Stimulated activated naive CD4-positive, alpha-beta T cell treated with Interleukin-2 at 50 U/mL for 16 hours (primary cell): ENCODE data around the gene SNTB2.

Source experiments
- DNase-seq: peaks from one replicate; lab custom pipeline; 2025; lab: John Stamatoyannopoulos, UW

SNTB2 gene

GRCh38 chr16:69340095-69340644 lies 153.2 kb downstream of the SNTB2 start:
- peak; percentile 30 for DNase-seq

DNA sequence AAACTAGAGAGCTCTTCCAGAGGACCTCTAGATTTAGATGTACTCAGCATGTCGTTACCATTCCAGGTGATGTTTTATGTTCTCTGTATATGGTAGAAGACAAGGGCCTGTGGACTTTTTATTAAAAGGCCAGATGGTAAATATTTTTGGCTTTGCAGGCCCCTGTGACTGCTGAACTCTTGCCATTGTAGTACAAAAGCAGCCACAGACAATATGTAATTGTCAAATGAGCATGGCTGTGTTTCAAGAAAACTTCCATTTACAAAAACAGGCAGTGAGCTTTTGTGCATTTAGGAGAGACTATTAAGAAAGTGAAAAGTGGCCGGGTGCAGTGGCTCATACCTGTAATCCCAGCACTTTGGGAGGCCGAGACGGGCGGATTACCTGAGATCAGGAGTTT lies 157.2 kb downstream of the SNTB2 start:
- DNase-seq: no peak

DNA sequence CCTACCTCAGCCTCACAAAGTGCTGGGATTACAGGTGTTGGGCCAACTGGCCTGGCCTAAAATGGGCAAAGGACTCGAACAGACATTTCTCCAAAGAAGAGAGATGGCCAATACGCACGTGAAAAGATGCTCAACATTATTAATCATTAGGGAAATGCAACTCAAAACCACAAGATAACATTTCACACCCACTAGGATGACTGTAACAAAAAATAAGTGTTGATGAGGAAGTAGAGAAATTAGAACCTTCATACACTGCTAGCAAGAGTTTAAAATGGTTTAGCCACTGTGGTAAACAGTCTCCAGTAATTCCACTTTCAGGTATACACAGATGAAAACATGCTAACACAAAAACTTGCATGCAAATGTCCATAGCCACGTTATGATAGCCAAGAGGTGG lies 159.0 kb downstream of the SNTB2 start:
- no peak for DNase-seq

DNA sequence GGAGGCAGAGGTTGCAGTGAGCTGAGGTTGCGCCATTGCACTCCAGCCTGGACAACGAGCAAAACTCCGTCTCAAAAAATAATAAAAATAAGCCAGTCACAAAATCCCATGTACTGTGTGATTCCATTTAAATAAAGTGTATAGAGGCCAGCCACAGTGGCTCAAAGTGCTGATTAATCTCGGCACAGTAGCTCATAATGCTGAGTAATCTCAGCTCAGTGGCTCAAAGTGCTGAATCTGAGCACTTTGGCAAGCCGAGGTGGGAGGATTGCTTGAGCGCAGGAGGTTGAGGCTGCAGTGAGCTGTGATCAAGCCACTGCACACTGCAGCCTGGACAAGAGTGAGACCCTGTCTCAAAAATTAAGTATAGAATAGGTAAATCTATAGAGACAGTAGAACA lies 159.7 kb downstream of the SNTB2 start:
- no peak for DNase-seq

DNA sequence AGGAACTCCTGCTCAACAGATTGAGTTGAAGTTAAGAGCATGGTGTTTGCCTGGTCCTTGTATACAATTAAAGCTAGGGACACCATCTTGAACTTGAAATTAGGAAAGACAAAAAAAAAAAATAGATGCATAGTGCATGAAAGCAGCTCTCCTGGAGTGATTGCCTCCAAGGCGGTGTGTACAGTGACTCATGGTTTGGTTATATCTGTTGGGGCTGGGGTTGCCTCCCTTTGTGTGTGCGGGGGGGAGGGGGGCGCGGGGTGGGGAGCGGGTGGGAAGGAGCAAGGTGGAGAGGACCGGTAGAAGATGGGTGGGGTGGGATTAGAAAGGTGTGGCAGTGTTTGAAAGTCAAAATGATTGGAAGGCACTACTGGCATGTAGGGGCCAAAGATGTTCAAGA lies 161.3 kb downstream of the SNTB2 start:
- no peak for DNase-seq

DNA sequence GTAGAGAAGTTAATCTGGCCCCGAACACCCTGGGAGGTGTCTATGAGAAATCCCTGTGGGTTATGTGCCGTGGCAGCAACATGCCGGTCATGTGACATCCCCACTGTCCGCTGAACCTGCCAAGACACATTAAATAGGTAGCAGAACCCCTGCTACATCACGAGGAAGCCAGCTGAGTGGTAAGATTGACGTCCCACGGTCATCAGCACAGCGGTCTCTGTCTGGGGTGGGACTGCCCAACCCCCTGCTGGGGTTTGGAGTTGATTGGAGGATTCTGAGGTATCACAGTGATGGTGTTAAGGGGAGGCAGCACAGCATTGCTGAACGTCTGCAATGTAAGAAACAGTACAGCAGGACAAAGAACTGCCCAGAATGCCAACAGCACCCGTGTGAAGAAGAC lies 162.6 kb downstream of the SNTB2 start:
- no peak for DNase-seq

- DNase-seq: no peak
Observed at GRCh38 chr16:69350536-69351133, 163.7 kb downstream of the SNTB2 start.

- no peak for DNase-seq
Observed at GRCh38 chr16:69351309-69352027, 164.5 kb downstream of the SNTB2 start, which contains the start of gene TMED6. TMED6 (minus strand) TSS chr16:69351786; CDS start chr16:69351753, 33 bp downstream.
